Astrocyte of the hippocampus (primary cell): ENCODE measurements around the gene VSX1.

ENCODE experiments used
- DNase-seq: peaks from one replicate; pipeline ENCODE4 v3.0.0; 2011; ENCODE audit warnings: low read depth, low spot score

VSX1 gene

DNA sequence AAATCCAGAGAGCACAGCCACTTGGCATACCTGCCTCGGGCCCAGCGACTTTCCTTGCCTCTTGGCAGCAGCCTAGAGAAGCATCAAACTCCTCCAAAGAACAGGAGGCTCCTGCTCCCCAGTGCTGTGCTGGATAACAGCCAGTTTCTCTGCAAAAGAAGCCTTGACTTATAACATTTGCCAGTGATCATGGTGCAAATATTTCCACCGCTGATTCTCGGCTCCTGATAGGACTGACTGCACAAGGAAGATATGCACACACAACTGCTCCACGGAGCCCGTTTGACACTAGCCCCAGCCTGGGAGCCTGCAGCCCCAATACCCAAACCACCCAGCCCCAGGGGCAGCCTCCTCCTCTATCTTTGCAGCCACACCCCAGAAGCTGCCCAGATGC is 41.5 kb downstream of the VSX1 start:
- DNase-seq = peak; percentile 60

DNA sequence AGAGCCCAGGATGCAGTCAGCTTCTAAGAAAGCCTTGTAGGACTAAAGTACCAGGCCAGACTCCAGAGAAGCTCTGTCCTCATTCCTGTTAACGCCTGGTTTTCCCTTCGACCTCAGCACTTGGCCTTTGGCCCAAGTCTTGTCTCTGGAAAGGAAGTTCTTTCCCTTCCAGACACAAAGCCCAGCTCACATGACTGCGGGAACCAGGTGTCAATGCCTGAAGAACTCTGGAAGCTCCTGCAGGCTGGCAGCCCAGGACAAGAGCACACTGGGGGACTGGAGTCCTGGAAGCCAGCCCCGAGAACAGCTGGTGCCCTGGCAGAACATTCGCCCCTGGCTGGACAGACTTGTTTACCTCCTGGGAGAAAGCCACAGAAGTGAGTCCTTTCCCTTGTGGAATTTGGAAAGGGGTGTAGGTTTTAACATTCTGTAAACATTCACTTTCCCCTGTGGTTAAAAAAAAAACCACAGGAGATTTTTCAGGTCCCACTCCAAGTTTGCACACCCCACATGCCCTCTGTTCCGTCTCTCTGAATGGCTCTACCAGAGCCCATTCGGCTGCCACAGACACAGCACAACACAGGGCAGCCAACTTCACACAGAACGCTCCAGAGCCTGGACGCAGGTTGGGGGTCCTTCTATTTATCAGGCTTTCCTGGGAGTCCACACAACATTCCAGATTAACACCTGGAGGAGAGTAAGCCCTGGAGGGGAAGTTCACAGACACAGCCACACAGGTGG is 42.1 kb downstream of the VSX1 start:
- peak; percentile 88 for DNase-seq

DNA sequence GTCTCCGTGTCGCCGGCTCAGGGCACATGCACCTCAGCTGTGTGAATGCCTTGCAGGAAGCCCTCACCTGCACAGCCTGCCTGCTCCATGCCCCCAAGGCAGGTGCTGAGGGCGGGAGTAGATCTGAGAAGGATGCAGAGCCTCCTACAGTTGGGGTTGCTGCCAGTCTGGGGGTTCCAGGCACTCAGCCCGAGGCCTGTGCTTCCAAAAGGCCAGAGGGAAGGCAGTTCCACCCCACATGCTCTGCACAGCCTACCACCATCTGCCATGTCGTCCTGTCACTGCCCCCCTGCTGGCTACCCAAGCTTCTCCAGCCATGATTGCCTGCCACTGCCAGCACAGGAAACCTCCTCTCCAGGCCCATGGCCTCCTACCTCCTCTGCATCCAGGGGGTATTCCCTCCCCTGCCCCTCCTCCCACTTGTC is 43.3 kb downstream of the VSX1 start:
- no peak for DNase-seq

DNA sequence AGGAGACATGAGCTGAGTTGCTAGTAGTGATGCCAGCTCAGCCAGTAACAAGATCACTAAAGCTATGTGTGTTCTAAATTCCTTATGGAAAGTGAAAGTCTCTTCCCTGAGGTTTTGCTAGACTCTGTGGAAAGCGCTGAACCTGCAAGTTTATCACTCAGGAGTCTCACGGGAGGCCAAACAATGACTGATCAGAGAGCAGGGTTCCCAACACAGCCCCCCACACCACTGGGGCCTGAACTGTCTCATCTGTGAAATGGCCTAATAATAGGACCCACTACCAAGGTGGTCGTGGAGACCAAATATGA is 43.9 kb downstream of the VSX1 start:
- no peak for DNase-seq

DNA sequence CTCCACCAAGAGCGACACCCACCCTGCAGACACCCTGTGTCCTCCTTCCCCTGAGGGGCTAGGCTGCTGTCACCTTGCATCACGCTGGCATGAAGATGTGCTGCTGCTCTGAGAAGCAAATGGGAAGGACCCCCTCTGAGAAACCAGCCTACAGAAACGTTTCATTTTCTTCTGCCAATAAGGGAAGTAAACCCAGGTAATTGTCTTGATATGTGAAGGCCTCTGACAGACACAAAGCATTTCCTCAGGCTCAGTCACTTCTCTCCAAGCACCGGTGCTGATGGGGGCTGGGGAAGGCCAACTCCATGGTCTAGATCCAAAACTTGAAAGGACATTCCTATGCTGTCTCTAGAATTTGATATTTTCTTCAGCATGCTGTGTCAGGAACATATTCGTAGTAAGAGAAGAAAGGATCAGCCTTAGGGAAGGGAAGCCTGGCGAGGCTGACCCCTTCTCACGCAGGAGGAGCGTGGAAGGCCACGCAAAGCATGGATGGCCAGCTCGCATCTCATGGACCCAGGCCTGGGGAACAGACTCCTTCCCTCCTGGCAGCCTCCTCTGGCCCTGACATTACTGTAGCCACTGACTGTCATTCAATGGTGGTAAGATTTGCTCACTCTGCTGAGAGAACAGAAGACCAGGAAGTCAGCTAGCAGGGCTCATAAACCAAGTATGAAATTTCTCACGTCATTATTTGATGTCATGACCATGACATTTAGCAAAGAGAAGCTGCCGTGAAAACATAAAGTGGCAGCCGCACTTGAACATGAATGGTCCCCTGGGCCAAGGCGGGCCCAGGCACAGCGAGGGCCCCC is 44.4 kb downstream of the VSX1 start:
- no peak for DNase-seq

DNA sequence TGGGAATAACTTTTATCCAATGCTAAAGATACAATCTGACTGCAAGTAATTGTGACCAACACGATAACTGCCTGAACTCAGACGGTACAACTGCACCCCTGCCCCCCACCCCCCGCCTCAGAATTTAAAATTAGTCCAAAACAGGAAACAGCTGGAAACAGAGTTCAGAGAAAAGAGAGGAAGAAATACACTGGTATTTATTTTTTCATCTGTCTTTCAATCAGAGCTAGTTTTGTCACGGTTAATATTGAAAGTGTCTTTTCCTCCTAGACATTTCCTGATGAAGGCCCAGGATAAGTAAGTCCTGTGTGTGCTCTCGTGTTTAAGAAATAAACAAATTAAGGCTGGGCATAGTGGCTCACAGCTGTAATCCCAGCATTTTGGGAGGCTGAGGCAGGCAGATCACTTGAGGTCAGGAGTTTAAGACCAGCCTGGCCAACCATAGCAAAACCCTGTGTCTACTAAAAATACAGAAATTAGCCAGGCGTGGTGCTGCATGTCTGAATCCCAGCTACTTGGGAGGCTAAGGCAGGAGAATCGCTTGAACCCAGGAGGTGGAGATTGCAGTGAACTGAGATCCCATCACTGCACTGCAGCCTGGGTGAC is 45.5 kb downstream of the VSX1 start:
- no peak for DNase-seq

DNA sequence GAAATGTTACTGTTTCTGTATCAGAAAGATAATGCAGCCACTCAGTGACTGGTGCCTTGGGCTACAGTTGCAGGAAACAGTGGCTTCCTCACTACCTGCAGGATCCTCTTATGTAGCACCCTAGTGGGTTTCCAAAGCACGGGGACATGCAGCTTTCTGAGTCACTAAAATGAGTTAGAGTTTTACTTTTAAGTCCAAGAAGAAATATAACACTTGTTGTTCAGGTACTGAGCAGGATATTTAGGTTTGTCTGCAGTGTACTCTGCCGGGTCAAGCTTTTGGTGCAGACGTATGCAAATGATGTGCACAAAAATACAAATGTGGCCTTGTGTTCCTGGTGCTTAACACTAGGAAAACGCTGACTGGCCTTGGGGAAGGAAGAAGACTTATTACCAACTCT is 46.0 kb downstream of the VSX1 start:
- DNase-seq = no peak

DNA sequence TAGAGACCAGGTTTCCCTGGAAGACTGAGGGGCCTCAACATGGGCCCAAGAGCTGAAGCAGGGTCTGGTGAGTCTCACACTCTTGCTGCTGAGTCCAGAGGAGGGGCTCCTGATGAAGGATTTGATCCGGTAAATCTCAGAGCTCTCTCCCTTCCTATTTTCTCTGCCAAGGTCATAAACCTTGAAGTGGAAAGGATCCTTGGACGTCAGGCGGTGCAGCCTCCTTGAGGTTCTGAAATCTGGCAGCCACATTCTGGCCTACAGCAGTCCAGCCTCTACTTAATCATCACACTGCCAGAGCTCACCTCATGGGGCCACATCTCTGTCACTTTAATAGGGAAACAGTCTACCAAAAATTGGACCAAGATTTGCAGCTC is 48.0 kb downstream of the VSX1 start:
- DNase-seq = no peak

DNA sequence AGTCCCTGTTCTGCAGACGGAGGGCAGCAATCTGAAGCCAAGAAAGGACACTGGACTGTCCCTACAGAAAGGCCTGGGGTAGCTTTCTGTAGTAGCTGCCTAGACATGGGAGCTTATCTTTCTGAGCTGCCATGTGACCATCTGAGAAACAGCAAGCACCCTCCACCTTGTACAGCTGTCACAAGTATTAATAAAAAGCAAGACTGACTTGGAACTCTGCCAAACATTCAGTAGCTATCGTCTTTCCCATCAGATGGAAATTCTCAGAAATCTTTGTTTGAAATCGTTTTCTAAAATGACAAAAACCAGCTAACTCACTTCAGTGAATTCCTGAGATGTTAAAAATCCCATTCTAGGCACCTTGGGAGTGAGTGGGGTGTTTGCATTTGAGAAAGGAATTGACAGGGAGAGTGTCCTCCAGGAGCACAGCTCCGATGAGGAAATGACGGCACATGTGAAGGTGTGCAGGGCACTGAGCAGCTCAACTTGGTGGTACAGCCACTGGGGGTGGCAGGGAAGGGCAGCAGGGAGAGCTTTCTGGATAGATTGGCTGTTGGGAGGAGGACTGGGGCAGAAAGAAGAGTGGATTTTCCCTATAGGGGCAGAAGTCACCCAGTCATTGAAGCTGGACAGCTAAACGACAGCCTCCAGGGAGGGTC is 48.5 kb downstream of the VSX1 start:
- DNase-seq = no peak

DNA sequence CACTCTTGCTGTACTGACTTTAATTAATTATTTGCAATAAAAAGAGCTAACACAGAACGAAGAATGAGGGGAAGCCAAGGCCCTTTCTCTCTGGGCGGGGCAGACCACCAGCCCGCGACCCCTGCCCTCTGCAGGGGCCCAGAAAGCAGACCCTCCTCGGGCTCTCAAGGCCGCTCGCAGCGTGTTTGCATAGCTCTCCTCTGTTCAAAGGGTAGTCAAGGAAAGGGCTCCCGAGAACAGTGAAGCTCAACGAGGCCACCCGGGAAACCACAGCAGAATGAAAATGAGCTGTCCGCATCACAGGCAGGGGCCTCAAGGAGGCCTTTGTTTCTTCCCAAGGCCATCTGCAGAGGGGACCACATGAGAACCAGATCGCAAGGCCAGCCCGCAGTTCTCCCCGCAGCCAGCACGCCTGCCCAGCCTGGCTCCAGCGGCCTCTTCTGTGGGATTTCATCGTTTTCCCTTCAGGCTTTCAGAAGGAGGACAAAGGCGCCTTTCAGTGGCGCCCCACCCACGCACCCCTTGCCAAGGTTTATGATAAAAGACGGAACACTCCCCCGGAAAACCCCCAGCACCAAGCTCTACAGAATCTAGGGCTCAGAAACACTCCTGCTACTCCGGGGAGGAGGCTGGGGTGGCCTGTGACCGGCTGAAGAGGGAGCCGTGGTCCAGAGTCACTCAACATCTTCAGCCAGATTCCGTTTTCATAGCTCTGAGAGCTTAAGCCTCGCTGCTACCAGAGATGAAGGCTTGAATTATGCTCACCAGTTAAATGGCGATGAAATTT is 49.3 kb downstream of the VSX1 start:
- peak; percentile 76 for DNase-seq

DNA sequence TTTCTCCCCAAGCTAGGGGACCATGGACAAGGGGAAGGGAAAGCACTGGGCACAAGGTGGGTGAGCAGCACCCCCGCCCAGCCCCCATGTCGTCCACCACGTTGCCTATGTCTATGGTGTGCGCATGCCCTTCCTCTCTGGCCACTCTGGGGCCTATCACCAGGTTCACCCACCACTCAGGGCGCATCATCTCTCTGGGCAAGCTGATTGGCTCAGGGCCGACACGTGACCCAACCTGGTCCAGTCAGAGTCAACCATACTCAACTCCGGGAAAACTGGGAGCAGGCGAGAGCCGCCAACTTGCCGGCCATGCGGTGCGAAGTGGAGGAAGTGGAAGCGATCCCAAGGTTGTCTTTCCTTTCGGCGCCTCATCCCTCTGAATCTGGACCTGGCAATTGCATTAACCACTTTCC is 49.9 kb downstream of the VSX1 start:
- peak; percentile 7 for DNase-seq

DNA sequence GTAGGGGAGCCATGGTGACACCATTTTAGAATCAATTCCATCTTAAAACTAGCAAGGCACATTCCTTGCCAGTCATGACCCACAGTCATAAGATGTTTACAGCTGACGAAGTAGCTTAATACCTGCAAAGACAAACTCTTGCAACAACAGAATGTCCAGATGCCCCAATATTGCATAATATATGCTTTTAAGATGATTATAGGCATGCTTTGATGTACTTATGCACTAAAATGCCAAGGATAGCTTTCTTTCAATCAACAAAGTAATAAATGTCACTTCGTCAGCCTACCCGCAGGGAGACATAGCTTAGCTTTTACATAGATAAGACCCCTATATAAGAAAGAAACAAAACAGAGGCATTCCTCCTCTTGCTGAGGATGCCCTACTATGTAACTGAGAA is 50.7 kb downstream of the VSX1 start:
- DNase-seq = no peak

DNA sequence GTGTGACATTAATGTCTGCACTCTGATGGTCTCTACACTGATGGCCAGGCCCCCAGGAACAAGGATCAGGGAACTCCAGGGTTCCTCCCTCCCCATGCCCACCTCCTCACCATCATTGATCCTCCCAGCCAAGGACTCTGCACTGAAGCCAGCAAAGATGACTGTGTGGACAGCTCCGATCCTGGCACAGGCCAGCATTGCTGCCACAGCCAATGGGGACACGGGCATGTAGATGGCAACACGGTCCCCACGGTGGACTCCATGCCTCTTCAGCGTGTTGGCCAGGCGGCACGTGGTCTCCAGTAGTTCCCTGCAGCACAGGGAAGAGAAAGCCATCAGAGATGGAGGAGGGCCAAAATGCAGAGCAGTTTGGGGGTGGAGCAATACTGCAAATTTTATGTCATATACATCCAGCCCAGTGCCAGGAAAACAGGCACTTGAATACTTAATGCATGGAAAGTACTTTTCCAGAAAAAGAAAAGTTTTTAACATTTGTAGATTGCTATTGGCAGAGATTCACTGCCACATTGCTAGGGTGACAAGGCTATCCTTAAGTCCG is 51.2 kb downstream of the VSX1 start:
- no peak for DNase-seq

DNA sequence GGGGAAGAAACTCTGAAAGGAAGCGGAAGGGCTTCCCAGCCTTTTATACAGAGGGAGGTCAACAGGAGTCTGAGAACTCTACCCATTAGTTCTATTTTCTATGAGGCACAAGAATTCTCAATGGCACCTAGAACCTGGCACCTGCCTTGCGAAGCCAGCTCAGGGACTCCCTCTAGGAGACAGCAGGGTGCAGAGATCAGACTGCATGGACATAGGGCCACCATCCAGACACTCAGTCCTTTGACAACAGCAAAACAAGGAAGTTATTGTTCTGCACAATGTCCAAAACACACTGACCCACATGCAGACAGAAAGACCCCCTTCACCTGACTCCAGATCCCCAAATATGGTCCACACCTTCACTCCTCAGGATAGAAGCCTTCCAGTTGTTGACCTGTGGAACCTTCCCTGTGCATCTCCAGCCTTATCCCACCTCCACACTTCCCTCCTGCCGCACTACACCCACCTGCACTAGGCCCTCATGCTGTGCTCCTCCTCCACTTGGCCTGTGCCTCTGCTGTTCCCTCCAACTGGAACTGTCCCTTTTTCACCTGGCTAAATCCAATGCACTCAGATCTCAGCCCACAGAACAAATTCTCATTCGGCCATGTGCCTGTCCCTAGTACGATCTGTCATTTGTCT is 51.8 kb downstream of the VSX1 start:
- DNase-seq = no peak

DNA sequence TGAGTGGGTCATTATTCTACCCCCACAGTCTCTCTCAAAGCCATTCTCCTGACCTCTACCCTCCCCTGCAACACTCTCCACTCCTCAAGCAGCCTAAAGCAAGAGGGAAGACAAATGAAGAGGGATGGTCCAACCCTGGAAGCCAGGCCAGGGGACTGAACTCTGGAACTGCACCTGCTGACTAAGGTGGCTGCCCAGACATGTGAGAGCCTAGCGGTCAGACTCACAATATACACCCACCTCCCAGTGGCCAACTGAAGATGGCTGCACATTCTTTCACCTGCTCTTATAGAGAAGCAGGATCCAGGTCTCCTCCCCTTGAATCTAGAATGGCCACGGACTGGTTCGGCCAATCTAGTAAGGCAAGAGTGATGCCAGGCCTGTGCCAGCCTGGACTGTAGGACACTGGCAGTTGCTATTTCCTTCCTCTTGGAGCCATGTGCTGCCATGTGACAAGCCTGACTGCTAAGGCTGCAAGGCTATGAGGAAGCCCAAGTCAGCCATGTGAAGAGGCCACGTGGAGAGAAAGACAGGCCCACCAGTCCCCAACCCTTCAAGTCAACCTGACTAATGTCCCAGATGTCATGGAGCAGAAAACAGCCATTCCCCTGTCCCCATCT is 55.8 kb downstream of the VSX1 start:
- DNase-seq = no peak
